NB4 (cell line): ENCODE data around the gene MBTD1.

Source experiments
- CTCF ChIP-seq: IDR thresholded peaks from one replicate; pipeline ENCODE4 v1.5.1; 2012; ENCODE audit warnings: low read depth, low read length
- MYC ChIP-seq: IDR thresholded peaks from 2 replicates; pipeline ENCODE4 v1.6.1; 2011; ENCODE audit warnings: low read depth, low read length
- POLR2A ChIP-seq: IDR thresholded peaks from 2 replicates; pipeline ENCODE4 v1.6.1; 2011; ENCODE audit warnings: mild to moderate bottlenecking; ENCODE audit not compliant: insufficient read length; ENCODE audit errors: extremely low read depth

- TF ChIP-seq CTCF (no peak), POLR2A (no peak), MYC (no peak)
Measured at GRCh38 chr17:51251010-51251409, 8.8 kb downstream of the MBTD1 start.
